H1 (cell line): ENCODE results near the gene CCDC40. TPM values are rescaled to one million over a fixed set of nuclear protein-coding genes. Genes with fewer than 3 reads are reported as not detected.
A peak's percentile ranks its signal among the peaks of the same experiment; 100 is the strongest.

Experiments
- CTCF ChIA-PET: fragments of 300-600 bp; sonication (Branson Sonifier 250); formaldehyde crosslinking; loops from one replicate; lab custom pipeline; 2021; ENCODE audit not compliant: partially characterized antibody; lab: Charles Lee
- POLR2A ChIA-PET: fragments of 300-600 bp; sonication (Branson Sonifier 250); formaldehyde crosslinking; loops from one replicate; lab custom pipeline; 2021; ENCODE audit warnings: inconsistent platforms; ENCODE audit not compliant: partially characterized antibody; lab: Charles Lee
- DNase-seq, 2 experiments: peaks; one replicate each; pipeline versions ENCODE4 v3.0.0 to v3.0.0-alpha.2; 2010 to 2022; ENCODE audit warnings: low spot score in 2 of 2, low read depth in 1 of 2, mixed read lengths in 1 of 2
- FAIRE-seq: peaks from 2 replicates; lab custom pipeline; 2011; peaks lifted over from hg19 to GRCh38; lab: Jason Lieb, UNC
- H2AFZ ChIP-seq: 2 replicates; pipeline ENCODE4 v1.8.1; 2012; ENCODE audit warnings: low read length, inconsistent platforms
- H2AK5ac ChIP-seq: 2 replicates; pipeline ENCODE4 v1.6.1; 2013; ENCODE audit warnings: low read depth, low read length
- H2BK120ac ChIP-seq: replicated peaks from 2 replicates; pipeline ENCODE3; 2013; ENCODE audit warnings: low read depth, low read length, inconsistent platforms
- H2BK12ac ChIP-seq: 2 replicates; pipeline ENCODE4 v1.6.1; 2013; ENCODE audit warnings: low read depth, low read length
- H2BK15ac ChIP-seq: 2 replicates; pipeline ENCODE4 v1.6.1; 2013; ENCODE audit warnings: low read length
- H2BK20ac ChIP-seq: 2 replicates; pipeline ENCODE4 v1.6.1; 2013; ENCODE audit warnings: low read length
- H2BK5ac ChIP-seq: 2 replicates; pipeline ENCODE4 v1.6.1; 2013; ENCODE audit warnings: low read depth, low read length
- H3K14ac ChIP-seq: 2 replicates; pipeline ENCODE4 v1.6.1; 2013; ENCODE audit warnings: inconsistent platforms; ENCODE audit not compliant: insufficient read length
- H3K18ac ChIP-seq: 2 replicates; pipeline ENCODE4 v1.6.1; 2013; ENCODE audit warnings: low read length; ENCODE audit errors: extremely low read depth
- H3K23ac ChIP-seq: 2 replicates; pipeline ENCODE4 v1.6.1; 2013; ENCODE audit warnings: inconsistent platforms; ENCODE audit not compliant: insufficient read length
- H3K23me2 ChIP-seq: 2 replicates; pipeline ENCODE4 v1.6.1; 2013; ENCODE audit warnings: low read depth, low read length
- H3K27ac ChIP-seq: 2 replicates; pipeline ENCODE4 v1.6.1; 2011; ENCODE audit warnings: low read depth, low read length, inconsistent platforms
- H3K27me3 ChIP-seq, 4 experiments: replicated peaks in 1 of 4; 1 replicate in 1 of 4; 2 replicates in 3 of 4; pipeline versions ENCODE4 v1.6.1 to v1.8.1; 2011 to 2013; ENCODE audit warnings: low read length in 3 of 4, mild to moderate bottlenecking in 3 of 4, inconsistent platforms in 2 of 4, mixed read lengths in 2 of 4, moderate library complexity in 1 of 4; ENCODE audit not compliant: control insufficient read depth in 3 of 4, insufficient read depth in 3 of 4; ENCODE audit errors: extremely low read depth in 1 of 4
- H3K36me3 ChIP-seq, 4 experiments: 2 replicates each; pipeline versions ENCODE4 v1.6.1 to v1.8.1; 2011 to 2013; ENCODE audit warnings: mild to moderate bottlenecking in 4 of 4, low read length in 3 of 4, moderate library complexity in 2 of 4, control low read depth in 1 of 4, inconsistent platforms in 1 of 4; ENCODE audit not compliant: insufficient read depth in 4 of 4, control insufficient read depth in 2 of 4
- H3K4ac ChIP-seq: replicated peaks from 2 replicates; pipeline ENCODE3; 2013; ENCODE audit warnings: low read length, low read depth, mixed read lengths, inconsistent platforms; ENCODE audit not compliant: insufficient read length
- H3K4me1 ChIP-seq, 4 experiments: replicated peaks in 1 of 4; 1 replicate in 1 of 4; 2 replicates in 3 of 4; pipeline versions ENCODE4 v1.6.1 to v1.8.1; 2011 to 2013; ENCODE audit warnings: low read length in 3 of 4, inconsistent platforms in 2 of 4, mixed read lengths in 1 of 4; ENCODE audit not compliant: insufficient read depth in 4 of 4, control insufficient read depth in 3 of 4
- H3K4me2 ChIP-seq, 2 experiments: 2 replicates each; pipeline versions ENCODE4 v1.6.1 to v1.8.1; 2011 to 2013; ENCODE audit warnings: low read depth in 2 of 2, low read length in 2 of 2, control low read depth in 1 of 2, inconsistent platforms in 1 of 2, mild to moderate bottlenecking in 1 of 2; ENCODE audit not compliant: insufficient read depth in 1 of 2
- H3K4me3 ChIP-seq, 4 experiments: fragments of 200-600, 300-600 bp in 1 of 4; sonication (generic), shearing (Covaris generic), sonication (Bioruptor Twin) in 1 of 4; 2 replicates each; pipeline versions ENCODE4 v1.5.1 to v1.8.1; 2011 to 2016; ENCODE audit warnings: low read length in 4 of 4, low read depth in 3 of 4, control low read depth in 2 of 4, inconsistent platforms in 2 of 4, mild to moderate bottlenecking in 2 of 4, mixed read lengths in 1 of 4, moderate library complexity in 1 of 4; ENCODE audit not compliant: insufficient read depth in 2 of 4; ENCODE audit errors: extremely low read depth in 1 of 4
- H3K56ac ChIP-seq: replicated peaks from 2 replicates; pipeline ENCODE3; 2013; ENCODE audit warnings: low read depth, mild to moderate bottlenecking, mixed read lengths, low read length, inconsistent platforms; ENCODE audit not compliant: insufficient read length
- H3K79me1 ChIP-seq: 2 replicates; pipeline ENCODE4 v1.6.1; 2013; ENCODE audit warnings: low read depth, low read length, control low read depth
- H3K79me2 ChIP-seq, 2 experiments: 2 replicates each; pipeline versions ENCODE4 v1.6.1 to v1.8.1; 2012 to 2013; ENCODE audit warnings: low read length in 2 of 2, mild to moderate bottlenecking in 2 of 2, inconsistent platforms in 1 of 2; ENCODE audit not compliant: insufficient read depth in 2 of 2, control insufficient read depth in 1 of 2
- H3K9ac ChIP-seq, 4 experiments: replicated peaks in 1 of 4; 1 replicate in 1 of 4; 2 replicates in 3 of 4; pipeline versions ENCODE4 v1.6.1 to v1.8.1; 2011 to 2013; ENCODE audit warnings: low read depth in 3 of 4, low read length in 3 of 4, control low read depth in 2 of 4, mild to moderate bottlenecking in 2 of 4, moderate library complexity in 2 of 4, inconsistent platforms in 1 of 4; ENCODE audit errors: extremely low read depth in 1 of 4
- H3K9me3 ChIP-seq, 2 experiments: 2 replicates each; pipeline versions ENCODE4 v1.6.1 to v1.8.1; 2012 to 2013; ENCODE audit warnings: mild to moderate bottlenecking in 2 of 2, moderate library complexity in 2 of 2, control low read depth in 1 of 2, inconsistent platforms in 1 of 2, low read depth in 1 of 2, low read length in 1 of 2, mixed read lengths in 1 of 2; ENCODE audit not compliant: insufficient read depth in 2 of 2
- H4K20me1 ChIP-seq, 2 experiments: replicated peaks in 1 of 2; 2 replicates each; pipeline versions ENCODE3 to v1.8.1; 2011 to 2013; ENCODE audit warnings: inconsistent platforms in 2 of 2, low read length in 2 of 2, mild to moderate bottlenecking in 1 of 2; ENCODE audit not compliant: insufficient read depth in 2 of 2, control insufficient read depth in 1 of 2
- H4K5ac ChIP-seq: 2 replicates; pipeline ENCODE4 v1.6.1; 2013; ENCODE audit warnings: low read length, low read depth, mixed read lengths, inconsistent platforms; ENCODE audit not compliant: insufficient read length
- H4K8ac ChIP-seq: 2 replicates; pipeline ENCODE4 v1.8.0; 2013; ENCODE audit warnings: mild to moderate bottlenecking, moderate library complexity, low read length, inconsistent platforms; ENCODE audit not compliant: insufficient read depth; ENCODE audit errors: extremely low read depth
- H4K91ac ChIP-seq: replicated peaks from 2 replicates; pipeline ENCODE3; 2013; ENCODE audit warnings: low read length, mixed read lengths, inconsistent platforms; ENCODE audit not compliant: insufficient read length
- ASH2L ChIP-seq: fragments of 200-600, 300-600 bp; sonication (generic); IDR thresholded peaks from one replicate; pipeline ENCODE4 v1.7.1; 2017; ENCODE audit warnings: low read length
- CTBP2 ChIP-seq: IDR thresholded peaks from 2 replicates; pipeline ENCODE4 v1.7.0; 2011; ENCODE audit warnings: borderline replicate concordance, mild to moderate bottlenecking, moderate library complexity, mixed read lengths, low read length; ENCODE audit not compliant: insufficient read depth, insufficient read length
- EP300 ChIP-seq, 2 experiments: IDR thresholded peaks; 1 replicate in 1 of 2; 2 replicates in 1 of 2; pipeline ENCODE4 v1.6.1; 2011 to 2012; ENCODE audit warnings: low read depth in 2 of 2, low read length in 2 of 2, mild to moderate bottlenecking in 2 of 2, borderline replicate concordance in 1 of 2, inconsistent platforms in 1 of 2, moderate library complexity in 1 of 2
- EZH2 ChIP-seq: fragments of 200-600 bp; sonication (generic); IDR thresholded peaks from 2 replicates; pipeline ENCODE4 v1.7.1; 2012; ENCODE audit warnings: low read depth, mild to moderate bottlenecking, moderate library complexity, low read length, inconsistent platforms; ENCODE audit not compliant: severe bottlenecking
- GTF2F1 ChIP-seq: IDR thresholded peaks from 2 replicates; pipeline ENCODE4 v1.6.1; 2012; ENCODE audit warnings: low read depth, low read length, improper control_type of control experiment, borderline replicate concordance
- POU5F1 ChIP-seq: IDR thresholded peaks from 2 replicates; pipeline ENCODE4 v1.6.1; 2011; ENCODE audit warnings: low read depth, mild to moderate bottlenecking, low read length, moderate library complexity
- RBBP5 ChIP-seq: IDR thresholded peaks from 2 replicates; pipeline ENCODE4 v1.7.1; 2012; ENCODE audit warnings: low read depth, mild to moderate bottlenecking, inconsistent platforms, low read length, moderate library complexity, borderline replicate concordance
- SP1 ChIP-seq: IDR thresholded peaks from 2 replicates; pipeline ENCODE4 v1.6.1; 2011; ENCODE audit warnings: low read depth, low read length
- SUZ12 ChIP-seq: fragments of 200-600 bp; sonication (generic); IDR thresholded peaks from 2 replicates; pipeline ENCODE4 v1.6.1; 2012; ENCODE audit warnings: mild to moderate bottlenecking, inconsistent platforms, low read length, moderate library complexity, mixed read lengths
- TAF7 ChIP-seq: optimal IDR thresholded peaks from 2 replicates; pipeline ENCODE3; 2011; ENCODE audit warnings: low read depth, mild to moderate bottlenecking, inconsistent platforms, low read length, moderate library complexity, borderline replicate concordance
- WGBS, 2 experiments: shearing (Covaris generic) in 1 of 2; methylation state at CpG; one replicate each; pipeline versions ENCODE4 v1.1.6 to v1.1.7; 2013 to 2015; ENCODE audit warnings: low lambda C conversion rate in 2 of 2, mixed read lengths in 2 of 2, inconsistent platforms in 1 of 2, low coverage in 1 of 2, missing lambda C conversion rate in 1 of 2; ENCODE audit not compliant: insufficient replicate concordance in 2 of 2, insufficient coverage in 1 of 2, insufficient read length in 1 of 2; ENCODE audit errors: extremely low coverage in 1 of 2, missing lambda C conversion rate in 1 of 2; 5-methylcytosine and 5-hydroxymethylcytosine counted together
- polyA plus RNA-seq, 7 experiments: library from polyadenylated mRNA; depleted of rRNA in 3 of 7; stranded (reverse) in 5 of 7; unstranded in 2 of 7; fragments of >200 nt in 5 of 7; fragments of 200-250 nt in 2 of 7; gene quantifications; 1 replicate in 5 of 7; 2 replicates in 1 of 7; 4 replicates in 1 of 7; pipeline versions ENCODE4 v1.2.1 to v1.2.3, GENCODE V29; 2011 to 2013; ENCODE audit warnings: missing spikeins in 2 of 7, mixed read lengths in 2 of 7
- total RNA-seq: library from RNA; stranded (reverse); fragmentation: NEBNext Ultra II Directional; extraction: Animal tissue kit (Norgen Biotek cat#: 25700); gene quantifications from 2 replicates; pipeline ENCODE4 v1.2.1, GENCODE V29; 2021

The CCDC40 gene
- total and polyA plus RNA-seq, 2 of the 8 experiments (the other 6 are each of a cell fraction or from before 2014, with no cell fraction given): 4.1 to 11.5 TPM

GRCh38 chr17:80065478-80066170 lies 29.2 kb downstream of the CCDC40 start:
- Histone ChIP-seq H3K36me3 (no peaks in the 10 kb centered on the region), H3K4me3 (peak overlapping the region in 2 of 4 experiments; percentile 7; a peak in 3 of 8 replicates), H2BK12ac (peak overlapping the region; percentile 84; the same call in 1 of the 2 replicates), H3K9ac (no peak overlapping the region), H2AK5ac (0 out of 2 replicates have a peak overlapping the region, but pooled peaks have one; percentile 15), H4K20me1 (no peaks in the 10 kb centered on the region), H2AFZ (0 out of 2 replicates have a peak overlapping the region, but pooled peaks have one; percentile 41), H4K91ac (peak overlapping the region; percentile 63), H3K27ac (peak overlapping the region; percentile 39), H3K18ac (peak overlapping the region; percentile 71), H3K79me2 (no peaks in the 10 kb centered on the region), H3K14ac (no peak overlapping the region), H2BK5ac (peak overlapping the region; percentile 73; the same call in 1 of the 2 replicates), H3K9me3 (no peaks in the 10 kb centered on the region), H3K4ac (peak overlapping the region; percentile 41), H2BK120ac (peak overlapping the region; percentile 21), H2BK15ac (no peak overlapping the region; the same call in 1 of the 2 replicates), H3K56ac (peak overlapping the region; percentile 36), H3K27me3 (no peaks in the 10 kb centered on the region), H3K23me2 (no peaks in the 10 kb centered on the region), H2BK20ac (peak overlapping the region; percentile 86; the same call in 1 of the 2 replicates), H4K5ac (peak overlapping the region; percentile 13), H3K79me1 (no peaks in the 10 kb centered on the region), H3K4me1 (peaks cover 3 to 11% (median 6%) of the 10 kb centered on the region in 4 experiments; a peak in 6 of 7 replicates), H3K23ac (no peak overlapping the region), H3K4me2 (peak overlapping the region; percentile 16 to 49; a peak in 3 of 4 replicates), H4K8ac (no peak overlapping the region)
- ChIA-PET POLR2A (interaction anchor here (0.6 to 1.6 kb wide), 4 partner anchors 9 to 31 kb away, joined by 3 to 5 read pairs (median 4); no protein-coding TSS in a partner anchor), CTCF (interaction anchor here (0.6 to 0.9 kb wide), 2 partner anchors 9 to 55 kb away, joined by 3 to 6 read pairs; no protein-coding TSS in a partner anchor)
- peak in 1 of 2 experiments; percentile 77 for DNase-seq
- FAIRE-seq: no peak
- WGBS, 2 experiments: 63% methylated on average over 32 of the region's 32 CpGs; no CpG with 5 or more reads in 1 of the 2 experiments
- TF ChIP-seq SP1: 0 out of 2 replicates have a peak, but pooled peaks have one; percentile 18
- TF ChIP-seq TAF7: no peak
- 0 out of 2 replicates have a peak, but pooled peaks have one; percentile 36 for TF ChIP-seq RBBP5
- TF ChIP-seq POU5F1: no peak
- TF ChIP-seq CTBP2: no peak
- no peak for TF ChIP-seq GTF2F1
- peak; percentile 57 for TF ChIP-seq ASH2L
- no peak for TF ChIP-seq SUZ12
- TF ChIP-seq EP300 (IDR thresholded peaks at IDR 0.05; ENCODE audit: borderline replicate concordance in 1 of 2, low read depth in 2 of 2, low read length in 2 of 2): no peak
- no peak for TF ChIP-seq EZH2
